Measurements from ENCODE around the gene MBD6. TPM values are rescaled to one million over a fixed set of nuclear protein-coding genes. Genes with fewer than 3 reads are reported as not detected.

Gene MBD6
- total and polyA plus RNA-seq, 12 donors = 10.5 to 167 (median 38.1) TPM

DNA sequence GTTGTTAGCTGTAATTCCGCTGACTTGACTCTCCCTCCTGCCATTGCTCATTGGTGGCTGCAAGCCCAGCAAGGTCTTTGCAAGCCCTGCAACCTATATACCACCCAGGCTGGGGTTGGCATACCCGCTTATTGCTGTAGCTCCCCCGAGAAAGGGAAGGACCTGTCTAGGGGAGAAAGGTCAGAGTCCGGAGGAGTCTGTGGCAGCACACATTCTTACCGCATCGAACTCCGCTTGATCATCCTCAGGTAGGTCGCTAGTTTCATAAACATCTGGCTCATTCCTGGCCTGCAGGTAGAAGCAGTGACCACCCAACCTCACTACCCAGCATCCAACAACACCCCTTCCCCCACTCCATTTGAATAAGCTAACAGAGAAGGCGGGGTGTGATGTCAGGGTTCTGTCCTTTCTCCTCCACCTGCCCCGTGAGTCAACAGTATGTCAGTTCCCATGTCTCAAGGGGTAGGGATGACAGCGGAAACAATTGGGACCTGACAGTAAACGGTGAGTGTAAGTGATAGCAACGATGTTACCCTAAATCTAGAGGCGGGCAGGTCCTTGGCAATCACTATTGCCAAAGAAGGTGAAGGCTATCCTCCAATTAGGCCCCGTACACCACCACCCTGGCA, 23.3 kb downstream of the MBD6 start:
- 55 to 69% (median 63%) methylated on average over 12 to 15 of the region's 15 CpGs for WGBS, 4 donors
- peak overlapping the region in 4 of 5 donors; percentile 85 to 97 (median 92) for H3K27ac ChIP-seq
- intact Hi-C loops (cut with DNase I) = no loop called here
- peaks cover 15 to 26% of the 10 kb centered on the region in 2 donors for H3K4me1 ChIP-seq (replicated peaks in 1 of 2)
- peak in 1 of 7 donors; percentile 45 for DNase-seq
- H3K9me3 ChIP-seq (replicated peaks in 1 of 3) = no peaks in the 10 kb centered on the region
- H3K4me3 ChIP-seq = peak overlapping the region in 3 of 4 donors; percentile 76 to 100 (median 92)
- TF ChIP-seq, protein P1, sequence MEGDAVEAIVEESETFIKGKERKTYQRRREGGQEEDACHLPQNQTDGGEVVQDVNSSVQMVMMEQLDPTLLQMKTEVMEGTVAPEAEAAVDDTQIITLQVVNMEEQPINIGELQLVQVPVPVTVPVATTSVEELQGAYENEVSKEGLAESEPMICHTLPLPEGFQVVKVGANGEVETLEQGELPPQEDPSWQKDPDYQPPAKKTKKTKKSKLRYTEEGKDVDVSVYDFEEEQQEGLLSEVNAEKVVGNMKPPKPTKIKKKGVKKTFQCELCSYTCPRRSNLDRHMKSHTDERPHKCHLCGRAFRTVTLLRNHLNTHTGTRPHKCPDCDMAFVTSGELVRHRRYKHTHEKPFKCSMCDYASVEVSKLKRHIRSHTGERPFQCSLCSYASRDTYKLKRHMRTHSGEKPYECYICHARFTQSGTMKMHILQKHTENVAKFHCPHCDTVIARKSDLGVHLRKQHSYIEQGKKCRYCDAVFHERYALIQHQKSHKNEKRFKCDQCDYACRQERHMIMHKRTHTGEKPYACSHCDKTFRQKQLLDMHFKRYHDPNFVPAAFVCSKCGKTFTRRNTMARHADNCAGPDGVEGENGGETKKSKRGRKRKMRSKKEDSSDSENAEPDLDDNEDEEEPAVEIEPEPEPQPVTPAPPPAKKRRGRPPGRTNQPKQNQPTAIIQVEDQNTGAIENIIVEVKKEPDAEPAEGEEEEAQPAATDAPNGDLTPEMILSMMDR (IDR thresholded peaks at IDR 0.05) = no peak
- no peak for TF ChIP-seq POLR2A (IDR thresholded peaks at IDR 0.05)
- peaks cover 0 to 15% of the 10 kb centered on the region in 2 donors for H3K36me3 ChIP-seq (replicated peaks in 1 of 2)
- H3K27me3 ChIP-seq = peaks cover 8% of the 10 kb centered on the region

- peaks cover 8% of the 10 kb centered on the region for H3K27me3 ChIP-seq
- H3K27ac ChIP-seq = peak within 1 kb of the TSS; percentile 74 to 97 (median 87)
- peak; percentile 96 to 99 (median 98) for DNase-seq
- WGBS, 4 donors = 0 to 1% (median 1%) methylated on average over 24 to 56 of the region's 56 CpGs
- H3K4me3 ChIP-seq = peak within 1 kb of the TSS; percentile 76 to 100 (median 95)
- TF ChIP-seq, protein P1 (IDR thresholded peaks at IDR 0.05) = peak in 3 of 6 experiments; percentile 1 to 32 (median 7)
- peak; percentile 52 to 57 for TF ChIP-seq POLR2A (IDR thresholded peaks at IDR 0.05)
- intact Hi-C loops (cut with DNase I) = no loop called here
- peaks cover 15 to 19% of the 10 kb centered on the region in 2 donors for H3K4me1 ChIP-seq (replicated peaks in 1 of 2)
- H3K9me3 ChIP-seq (replicated peaks in 1 of 3) = no peaks in the 10 kb centered on the region
- peaks cover 0 to 10% of the 10 kb centered on the region in 2 donors for H3K36me3 ChIP-seq (replicated peaks in 1 of 2)
Observed at GRCh38 chr12:57546438-57547287, 24.0 kb downstream of the MBD6 start, which contains the start of gene DCTN2. TSS of gene DCTN2 (minus strand) at chr12:57547192. CDS start at chr12:57547063, 129 bp downstream.

- intact Hi-C loops (cut with DNase I) = no loop called here
Observed at GRCh38 chr12:57547288-57548012, 24.8 kb downstream of the MBD6 start.

More at GRCh38 chr12:57547288-57548012, 24.8 kb downstream of the MBD6 start:
- 19 to 22% (median 20%) methylated on average over 9 of the region's 9 CpGs for WGBS, 4 donors
- Histone ChIP-seq H3K4me1 (replicated peaks in 1 of 2) (peaks cover 15 to 19% of the 10 kb centered on the region in 2 donors), H3K36me3 (replicated peaks in 1 of 2) (peaks cover 0 to 4% of the 10 kb centered on the region in 2 donors), H3K9me3 (replicated peaks in 1 of 3) (no peaks in the 10 kb centered on the region), H3K27ac (peak overlapping the region in 1 of 5 donors; percentile 97), H3K27me3 (peaks cover 8% of the 10 kb centered on the region), H3K4me3 (peak overlapping the region in 2 of 4 donors; percentile 92 to 100)
- TF ChIP-seq, protein P1 (IDR thresholded peaks at IDR 0.05) = no peak
- no peak for TF ChIP-seq POLR2A (IDR thresholded peaks at IDR 0.05)
- no peak for DNase-seq
